Left colon (tissue), 2 donors: ENCODE data around the gene DHH. TPM values are rescaled to one million over a fixed set of nuclear protein-coding genes. Genes with fewer than 3 reads are reported as not detected.
A peak's percentile ranks its signal among the peaks of the same experiment; 100 is the strongest.

Experiments
- ATAC-seq: fragments of 200-7000 bp; cut with Tn5 transposase; one replicate; pipeline ENCODE4 v1.9.1; 2020; ENCODE audit warnings: mild to moderate bottlenecking, moderate library complexity
- DNase-seq, 2 donors: peaks; one replicate each; pipeline ENCODE4 v3.0.0-alpha.2; 2020
- intact Hi-C, 2 donors: fragments of 100-400 bp; cut with DNase I in 1 of 2; cut with micrococcal nuclease in 1 of 2; formaldehyde crosslinking; loops; one replicate each; pipeline versions ENCODE4 v1.11.2 to v1.14.0; 2022; cut with DNase I, micrococcal nuclease
- total RNA-seq, 2 donors: library from RNA; stranded (reverse); fragmentation: NEBNext Ultra II Directional; extraction: Animal tissue kit (Norgen Biotek cat#: 25700); gene quantifications; one replicate each; pipeline ENCODE4 v1.2.1, GENCODE V29; 2021
- donor health status: DM: no; HTN: no; CAD: no.
- donor health status: DM: yes; HTN: yes; CAD: no.

The DHH gene
- total RNA-seq, 2 donors from 2014 or later = 0.31 to 0.50 TPM

GRCh38 chr12:49057888-49058287 lies 36.7 kb downstream of the DHH start:
- peak; percentile 33 for ATAC-seq
- no peak for DNase-seq
- intact Hi-C loops = no loop called here

DNA sequence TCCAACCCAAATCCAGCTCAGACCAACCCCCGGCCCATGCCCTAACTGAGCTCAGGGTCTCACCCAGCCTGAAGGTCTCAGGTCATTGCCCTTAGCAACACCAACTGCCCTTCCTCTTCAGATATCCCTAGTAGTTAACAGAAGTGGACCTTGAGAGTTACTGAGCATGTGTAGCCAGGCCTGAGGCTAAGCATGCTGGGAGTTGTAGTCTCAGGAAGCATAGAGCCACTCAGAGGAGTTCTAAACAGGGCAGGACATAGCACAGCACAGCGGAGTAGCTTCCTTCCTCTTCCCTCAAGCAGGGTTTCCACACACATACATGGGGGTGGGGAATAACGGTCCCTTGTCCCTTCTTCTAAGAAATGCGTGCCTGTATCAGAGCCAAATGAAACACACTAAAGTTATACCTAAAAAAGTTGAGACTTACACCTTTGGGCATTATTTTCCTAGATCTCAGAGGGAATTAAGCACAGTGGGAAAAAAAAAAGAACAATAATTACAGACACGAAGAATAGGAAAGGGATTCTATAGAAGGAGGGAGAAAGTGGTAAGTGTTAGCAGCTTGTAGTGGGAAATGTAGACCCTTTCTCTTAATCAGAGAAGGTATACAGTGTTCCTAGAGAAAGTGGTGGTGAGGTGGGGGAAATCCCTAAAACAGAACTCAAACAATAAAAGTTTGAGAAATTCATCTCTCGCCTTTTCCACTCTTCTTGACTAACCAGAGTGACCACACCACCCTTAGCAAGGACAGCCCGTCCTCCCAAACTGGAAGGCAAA lies 38.4 kb downstream of the DHH start:
- ATAC-seq (peak; percentile 53), DNase-seq (peak; percentile 43 to 73)
- intact Hi-C loops = no loop called here

DNA sequence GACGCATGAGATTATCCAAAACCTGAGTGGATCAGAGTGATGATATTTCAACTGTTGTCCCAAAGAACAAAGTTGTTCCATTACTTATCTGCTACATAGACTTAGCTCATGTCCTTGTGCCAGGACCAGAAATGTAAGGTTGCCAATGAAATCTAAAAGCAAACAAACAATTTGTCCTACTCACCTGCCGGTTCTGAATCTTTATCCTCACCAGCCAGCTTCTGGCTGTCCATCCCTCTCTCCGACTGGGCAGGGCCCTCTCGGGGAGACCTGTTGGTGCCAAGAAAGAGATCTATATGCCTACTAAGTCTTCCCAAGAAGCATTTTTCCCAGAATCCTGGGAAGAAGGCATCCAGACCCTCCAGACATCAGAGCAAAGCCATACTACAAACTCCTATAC lies 39.5 kb downstream of the DHH start:
- ATAC-seq (no peak), DNase-seq (no peak)
- intact Hi-C loops = no loop called here

- ATAC-seq = no peak
- intact Hi-C loops = no loop called here
- DNase-seq = no peak
Observed at GRCh38 chr12:49054524-49054923, 40.1 kb downstream of the DHH start.

GRCh38 chr12:49054096-49054495 lies 40.5 kb downstream of the DHH start:
- ATAC-seq (no peak), DNase-seq (no peak)
- intact Hi-C loops = no loop called here

GRCh38 chr12:49052451-49053208 lies 42.0 kb downstream of the DHH start:
- DNase-seq (no peak), ATAC-seq (no peak)
- intact Hi-C loops = no loop called here

GRCh38 chr12:49051777-49052438 lies 42.7 kb downstream of the DHH start:
- intact Hi-C loops = no loop called here
- ATAC-seq (no peak), DNase-seq (no peak)

DNA sequence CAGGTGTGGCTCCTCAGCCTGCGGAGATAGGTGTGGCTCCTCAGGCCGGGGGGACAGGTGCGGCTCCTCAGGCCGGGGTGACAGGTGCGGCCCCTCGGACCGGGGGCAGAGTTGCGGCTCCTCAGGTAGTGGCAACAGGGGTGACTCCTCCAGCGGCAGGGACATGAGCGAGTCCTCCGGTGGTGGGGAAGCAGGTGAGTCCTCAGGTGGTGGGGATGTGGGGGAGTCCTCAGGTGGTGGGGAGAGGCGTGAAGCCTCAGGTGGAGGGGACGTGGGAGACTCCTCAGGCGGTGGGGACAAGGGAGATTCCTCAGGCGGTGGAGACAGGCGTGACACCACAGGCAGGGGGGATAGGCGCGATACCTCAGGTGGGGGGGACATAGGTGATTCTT lies 43.2 kb downstream of the DHH start:
- no peak for DNase-seq
- no peak for ATAC-seq
- intact Hi-C loops = no loop called here

- intact Hi-C loops = no loop called here
Observed at GRCh38 chr12:49050507-49051372, 43.9 kb downstream of the DHH start.

GRCh38 chr12:49049566-49050224 lies 44.9 kb downstream of the DHH start:
- intact Hi-C loops = no loop called here
- DNase-seq (no peak), ATAC-seq (no peak)

More at GRCh38 chr12:49050507-49051372, 43.9 kb downstream of the DHH start:
- ATAC-seq (no peak), DNase-seq (no peak)

DNA sequence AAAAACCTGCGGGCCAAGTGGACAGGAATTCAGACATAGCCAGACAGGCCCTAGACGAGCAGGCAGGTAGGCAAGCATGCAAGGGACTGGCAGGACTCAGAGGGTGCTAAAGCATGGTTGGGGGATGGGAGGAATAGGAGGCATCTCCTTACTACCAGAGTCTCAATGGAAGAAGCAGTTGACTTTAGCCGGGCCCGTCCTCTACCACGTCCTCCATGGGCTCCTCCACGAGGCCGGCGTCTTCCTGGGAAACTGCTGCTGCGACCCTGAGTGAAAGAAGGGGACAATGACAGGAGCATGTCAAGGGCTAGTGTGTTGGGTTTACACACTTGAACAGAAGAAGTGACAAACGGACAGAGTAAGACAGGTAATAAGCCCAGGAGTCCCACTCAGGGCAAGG lies 45.6 kb downstream of the DHH start:
- DNase-seq = no peak
- no peak for ATAC-seq

GRCh38 chr12:49046129-49046895 lies 48.3 kb downstream of the DHH start:
- intact Hi-C loops = no loop called here
- ATAC-seq (no peak), DNase-seq (no peak)

More for the DNA sequence above, 45.6 kb downstream of the DHH start:
- intact Hi-C loops = no loop called here

DNA sequence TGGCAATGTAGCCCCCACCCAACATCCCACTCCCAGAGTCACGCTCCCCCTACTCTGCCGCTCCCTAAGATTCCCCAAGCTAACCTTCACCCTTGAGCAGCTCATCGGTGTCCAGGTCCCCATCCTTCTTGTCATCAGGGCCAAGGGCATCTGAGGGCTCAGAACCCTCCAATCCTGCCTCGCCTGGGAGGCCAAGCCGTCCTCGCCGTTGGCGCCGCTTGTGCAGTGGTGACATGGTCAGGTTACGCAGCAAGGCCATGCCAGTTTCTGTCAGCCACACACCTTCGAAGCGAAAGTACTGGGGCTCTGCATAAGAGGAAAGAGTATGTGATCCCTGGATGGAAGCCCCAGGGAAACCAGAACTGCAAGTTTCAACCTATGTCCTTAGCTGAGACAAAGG lies 49.9 kb downstream of the DHH start:
- intact Hi-C loops = no loop called here
- no peak for DNase-seq
- ATAC-seq = no peak

GRCh38 chr12:49043856-49044258 lies 50.7 kb downstream of the DHH start:
- DNase-seq (peak in 1 of 2 donors; percentile 72), ATAC-seq (peak; percentile 67)
- intact Hi-C loops = no loop called here

DNA sequence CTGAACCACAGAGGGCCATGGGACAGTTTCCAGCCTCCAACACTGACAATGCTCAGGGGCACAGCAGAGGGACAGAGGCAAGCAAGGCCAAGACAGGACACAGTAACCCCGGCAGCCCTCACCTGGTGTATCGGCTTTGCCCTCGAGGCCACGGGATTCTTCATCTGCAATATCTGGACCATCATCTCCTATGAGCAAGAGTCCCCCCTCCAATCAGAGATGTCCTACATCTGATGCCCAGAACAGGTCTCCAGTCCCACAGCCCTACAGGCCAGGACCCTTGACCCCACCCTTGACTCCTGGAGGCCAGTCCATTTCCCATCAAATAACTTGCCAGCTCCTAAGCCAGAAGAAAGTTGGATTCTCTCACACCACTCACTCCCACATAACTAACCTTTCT lies 51.4 kb downstream of the DHH start:
- ATAC-seq (no peak), DNase-seq (no peak)
- intact Hi-C loops = no loop called here

DNA sequence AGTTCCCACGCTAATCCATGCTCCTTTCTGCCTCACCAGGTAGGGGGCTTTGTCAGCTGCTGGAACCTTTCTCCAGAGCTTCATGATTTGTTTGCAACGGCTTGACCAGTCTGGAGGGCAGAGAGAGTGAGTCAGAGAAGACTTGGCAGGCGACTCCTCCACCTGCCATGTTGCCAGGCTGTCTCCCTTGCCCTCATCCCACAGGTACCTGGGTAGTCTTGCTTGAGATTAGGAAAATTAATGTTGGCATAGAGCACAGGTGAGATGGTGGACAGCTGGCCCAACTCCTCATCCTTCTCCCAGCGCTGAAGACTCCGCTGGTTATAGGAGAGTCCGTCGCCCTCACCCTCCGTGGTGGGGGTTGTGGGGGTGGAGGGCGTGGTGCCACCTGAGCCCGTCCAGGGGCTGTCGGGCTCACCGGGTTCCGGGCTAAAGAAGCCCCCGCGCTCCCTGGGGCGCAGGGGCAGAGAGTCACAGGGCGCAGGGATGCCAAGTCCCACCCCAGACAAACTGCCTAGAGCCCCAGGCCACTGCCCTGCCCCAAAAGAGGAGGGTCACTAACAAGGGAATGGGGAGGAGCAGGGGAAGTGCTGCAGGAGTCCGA lies 52.6 kb downstream of the DHH start:
- no peak for ATAC-seq
- DNase-seq = no peak
- intact Hi-C loops = no loop called here
